Measurements from ENCODE around the gene TMEM51. TPM values are rescaled to one million over a fixed set of nuclear protein-coding genes. Genes with fewer than 3 reads are reported as not detected.

The TMEM51 gene
- total RNA-seq, 1 donor from 2014 or later, result 6.9 TPM

DNA sequence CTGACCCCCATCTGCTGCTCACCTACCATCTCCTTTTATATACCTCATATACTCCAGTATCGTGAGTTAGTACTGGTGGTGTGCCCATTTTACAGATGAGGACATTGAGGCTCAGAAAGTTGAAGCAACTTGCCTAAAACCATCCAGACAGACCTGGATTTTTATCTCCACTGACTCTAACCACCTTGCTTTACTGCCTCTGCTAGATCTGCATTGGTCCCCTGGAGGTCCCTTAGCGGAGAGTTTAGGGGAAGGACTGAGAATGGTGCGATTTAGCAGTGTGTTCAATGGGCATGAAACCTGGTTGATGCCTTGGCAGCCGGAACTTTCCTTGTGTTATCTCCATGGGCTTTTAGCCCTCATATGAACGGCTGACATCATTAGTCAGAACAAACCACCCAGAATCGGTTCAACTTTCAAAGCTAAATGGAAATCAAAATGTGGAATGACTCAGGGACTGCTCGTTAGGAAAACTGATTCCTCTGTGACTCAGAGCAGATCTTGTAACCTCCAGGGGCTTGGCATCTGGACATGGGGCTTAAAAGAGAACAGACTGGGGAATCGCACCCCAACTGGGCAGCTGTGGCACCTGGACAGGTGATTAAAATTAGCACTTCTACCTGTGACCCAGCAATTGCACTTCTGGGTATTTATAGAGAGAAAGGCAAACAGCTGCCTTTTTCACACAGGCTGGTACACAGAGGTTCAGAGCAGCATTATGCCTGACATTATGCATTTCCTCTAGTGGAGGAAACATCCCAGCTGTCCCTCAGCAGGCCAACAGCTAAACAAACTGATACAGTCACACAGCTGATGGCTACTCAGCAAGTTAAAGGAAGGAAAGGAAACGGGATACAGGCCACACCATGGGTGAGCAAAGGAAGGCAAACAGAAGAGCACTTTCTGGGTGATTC lies 25.3 kb downstream of the TMEM51 start:
- peak; percentile 50 for FAIRE-seq
- H3K4me3 ChIP-seq (ENCODE audit: insufficient read depth, low read depth, low read length), result no peak overlapping the region
- no peaks in the 10 kb centered on the region for H3K27me3 Mint-ChIP-seq (ENCODE audit: low read depth, unreplicated experiment)
- H2AFZ ChIP-seq (ENCODE audit: low read depth, low read length), result no peak overlapping the region
- peaks cover 27% of the 10 kb centered on the region for H3K4me1 ChIP-seq (ENCODE audit: insufficient read depth, low read length)
- H3K36me3 Mint-ChIP-seq (ENCODE audit: low read depth, unreplicated experiment), result no peaks in the 10 kb centered on the region
- H3K9me3 ChIP-seq (ENCODE audit: insufficient read depth, low read depth, low read length), result no peaks in the 10 kb centered on the region
- H3K27ac ChIP-seq (ENCODE audit: low read depth, low read length), result peak overlapping the region; percentile 71
- peak; percentile 95 for DNase-seq (ENCODE audit: low read depth)
- no peaks in the 10 kb centered on the region for H3K79me2 ChIP-seq (ENCODE audit: insufficient read depth, low read length)
- peak overlapping the region; percentile 38 for H3K9ac ChIP-seq (ENCODE audit: low read length)
- peak overlapping the region; percentile 85 for H3K27ac Mint-ChIP-seq (ENCODE audit: unreplicated experiment)
- no peak for TF ChIP-seq CTCF (IDR thresholded peaks at IDR 0.05; ENCODE audit: insufficient read depth, low read depth, low read length)
- no peak for TF ChIP-seq EZH2 (IDR thresholded peaks at IDR 0.05; ENCODE audit: insufficient read depth, low read length)
- no peaks in the 10 kb centered on the region for H3K36me3 ChIP-seq (ENCODE audit: insufficient read depth, low read length)
- peak overlapping the region; percentile 6 for H3K4me3 Mint-ChIP-seq (ENCODE audit: unreplicated experiment)
- peak overlapping the region; percentile 75 for H3K4me2 ChIP-seq (ENCODE audit: low read length)
- H4K20me1 ChIP-seq (ENCODE audit: insufficient read depth, low read length), result peaks cover 5% of the 10 kb centered on the region
- peaks cover 22% of the 10 kb centered on the region for H3K4me1 Mint-ChIP-seq (ENCODE audit: low read depth, unreplicated experiment)
- H3K9me3 Mint-ChIP-seq (ENCODE audit: unreplicated experiment), result no peaks in the 10 kb centered on the region
- H3K27me3 ChIP-seq (ENCODE audit: insufficient read depth, low read length), result no peaks in the 10 kb centered on the region

- peak overlapping the region; percentile 85 for H3K27ac Mint-ChIP-seq (ENCODE audit: unreplicated experiment)
- H3K36me3 Mint-ChIP-seq (ENCODE audit: low read depth, unreplicated experiment), result no peaks in the 10 kb centered on the region
- no peak overlapping the region for H2AFZ ChIP-seq (ENCODE audit: low read depth, low read length)
- H3K27me3 ChIP-seq (ENCODE audit: insufficient read depth, low read length), result no peaks in the 10 kb centered on the region
- no peaks in the 10 kb centered on the region for H3K9me3 Mint-ChIP-seq (ENCODE audit: unreplicated experiment)
- H4K20me1 ChIP-seq (ENCODE audit: insufficient read depth, low read length), result peaks cover 5% of the 10 kb centered on the region
- no peaks in the 10 kb centered on the region for H3K9me3 ChIP-seq (ENCODE audit: insufficient read depth, low read depth, low read length)
- H3K79me2 ChIP-seq (ENCODE audit: insufficient read depth, low read length), result no peaks in the 10 kb centered on the region
- H3K4me1 ChIP-seq (ENCODE audit: insufficient read depth, low read length), result peaks cover 27% of the 10 kb centered on the region
- H3K36me3 ChIP-seq (ENCODE audit: insufficient read depth, low read length), result no peaks in the 10 kb centered on the region
- H3K27me3 Mint-ChIP-seq (ENCODE audit: low read depth, unreplicated experiment), result no peaks in the 10 kb centered on the region
- no peak for DNase-seq (ENCODE audit: low read depth)
- H3K9ac ChIP-seq (ENCODE audit: low read length), result peak overlapping the region; percentile 38
- peak overlapping the region; percentile 75 for H3K4me2 ChIP-seq (ENCODE audit: low read length)
- H3K4me3 Mint-ChIP-seq (ENCODE audit: unreplicated experiment), result peak overlapping the region; percentile 6
- H3K27ac ChIP-seq (ENCODE audit: low read depth, low read length), result peak overlapping the region; percentile 62
- no peak for FAIRE-seq
- peaks cover 22% of the 10 kb centered on the region for H3K4me1 Mint-ChIP-seq (ENCODE audit: low read depth, unreplicated experiment)
- TF ChIP-seq CTCF (IDR thresholded peaks at IDR 0.05; ENCODE audit: insufficient read depth, low read depth, low read length) (no peak), EZH2 (IDR thresholded peaks at IDR 0.05; ENCODE audit: insufficient read depth, low read length) (no peak)
- H3K4me3 ChIP-seq (ENCODE audit: insufficient read depth, low read depth, low read length), result no peak overlapping the region
These were observed 25.9 kb downstream of the TMEM51 start for GRCh38 chr1:15179485-15179883.

GRCh38 chr1:15180189-15180588 lies 26.6 kb downstream of the TMEM51 start:
- Histone ChIP-seq H3K4me2 (ENCODE audit: low read length) (no peak overlapping the region), H3K9ac (ENCODE audit: low read length) (no peak overlapping the region), H3K9me3 (ENCODE audit: insufficient read depth, low read depth, low read length) (no peaks in the 10 kb centered on the region), H2AFZ (ENCODE audit: low read depth, low read length) (no peak overlapping the region), H3K4me1 (ENCODE audit: insufficient read depth, low read length) (peaks cover 27% of the 10 kb centered on the region), H3K79me2 (ENCODE audit: insufficient read depth, low read length) (no peaks in the 10 kb centered on the region), H3K27ac (ENCODE audit: low read depth, low read length) (no peak overlapping the region), H3K4me3 (ENCODE audit: insufficient read depth, low read depth, low read length) (no peak overlapping the region), H4K20me1 (ENCODE audit: insufficient read depth, low read length) (peaks cover 5% of the 10 kb centered on the region), H3K36me3 (ENCODE audit: insufficient read depth, low read length) (no peaks in the 10 kb centered on the region), H3K27me3 (ENCODE audit: insufficient read depth, low read length) (no peaks in the 10 kb centered on the region)
- Mint-ChIP-seq H3K27me3 (ENCODE audit: low read depth, unreplicated experiment) (no peaks in the 10 kb centered on the region), H3K27ac (ENCODE audit: unreplicated experiment) (peak overlapping the region; percentile 85), H3K36me3 (ENCODE audit: low read depth, unreplicated experiment) (no peaks in the 10 kb centered on the region), H3K4me3 (ENCODE audit: unreplicated experiment) (peak overlapping the region; percentile 24), H3K9me3 (ENCODE audit: unreplicated experiment) (no peaks in the 10 kb centered on the region), H3K4me1 (ENCODE audit: low read depth, unreplicated experiment) (peaks cover 22% of the 10 kb centered on the region)
- TF ChIP-seq EZH2 (IDR thresholded peaks at IDR 0.05; ENCODE audit: insufficient read depth, low read length) (no peak), CTCF (IDR thresholded peaks at IDR 0.05; ENCODE audit: insufficient read depth, low read depth, low read length) (no peak)
- FAIRE-seq, result no peak
- no peak for DNase-seq (ENCODE audit: low read depth)

All from astrocyte (in vitro differentiated cells and primary cell).